Testis (tissue), 3 donors: ENCODE data around the gene SF1. TPM values are rescaled to one million over a fixed set of nuclear protein-coding genes. Genes with fewer than 3 reads are reported as not detected.

ENCODE experiments used
- DNase-seq: peaks from one replicate; pipeline ENCODE4 v3.0.0-alpha.2; 2019
- H3K27ac ChIP-seq, 2 donors: fragments of 200-600 bp; sonication (generic); one replicate each; pipeline ENCODE4 v1.5.1; 2019
- H3K27me3 ChIP-seq: fragments of 200-600 bp; sonication (generic); one replicate; pipeline ENCODE4 v1.5.1; 2019
- H3K36me3 ChIP-seq: fragments of 200-600 bp; sonication (generic); one replicate; pipeline ENCODE4 v1.5.1; 2017; ENCODE audit warnings: low read depth; ENCODE audit errors: missing control alignments
- H3K4me1 ChIP-seq: fragments of 200-600 bp; sonication (generic); one replicate; pipeline ENCODE4 v1.5.1; 2019
- H3K4me3 ChIP-seq, 2 donors: fragments of 200-600 bp; sonication (generic); one replicate each; pipeline ENCODE4 v1.5.1; 2017 to 2019
- H3K9me3 ChIP-seq: fragments of 200-600 bp; sonication (generic); one replicate; pipeline ENCODE4 v1.5.1; 2017
- CTCF ChIP-seq, 3 experiments: fragments of 450-650 bp in 2 of 3; fragments of 200-600 bp in 1 of 3; sonication (generic) in 1 of 3; IDR thresholded peaks; one replicate each; pipeline ENCODE4 v1.5.1; 2016 to 2019; ENCODE audit warnings: antibody characterized with exemption in 3 of 3, mild to moderate bottlenecking in 2 of 3, moderate library complexity in 1 of 3
- POLR2A ChIP-seq: fragments of 450-650 bp; IDR thresholded peaks from one replicate; pipeline ENCODE4 v1.6.1; 2017; ENCODE audit warnings: antibody characterized with exemption, mild to moderate bottlenecking, moderate library complexity
- WGBS, 2 donors: methylation state at CpG; one replicate each; pipeline ENCODE4 v1.1.5; 2018; 5-methylcytosine and 5-hydroxymethylcytosine counted together
- intact Hi-C: fragments of 100-400 bp; cut with DNase I; formaldehyde crosslinking; loops from one replicate; pipeline ENCODE4 v1.15.1; 2023; ENCODE audit warnings: low total_unique reads
- polyA plus RNA-seq: library from polyadenylated mRNA; stranded (reverse); fragments of 350-450 nt; fragmentation: Illumina TruSeq; extraction: RNeasy Lipid Tissue Mini Kit (QIAGEN cat#74804); gene quantifications from one replicate; pipeline ENCODE4 v1.2.3, GENCODE V29; 2014; ENCODE audit warnings: low read depth, low replicate concordance; ENCODE audit not compliant: insufficient read depth
- total RNA-seq, 2 donors: library from RNA; depleted of rRNA; stranded (reverse); fragments of >200 nt; gene quantifications; one replicate each; pipeline ENCODE4 v1.2.3, GENCODE V29; 2016

Gene SF1
- total and polyA plus RNA-seq, 3 donors from 2014 or later: 431 to 499 (median 455) TPM

GRCh38 chr11:64735725-64736259 is 42.5 kb downstream of the SF1 start:
- TF ChIP-seq POLR2A (no peak), CTCF (IDR thresholded peaks at IDR 0.05) (no peak)
- H3K9me3 ChIP-seq: no peaks in the 10 kb centered on the region
- no peaks in the 10 kb centered on the region for H3K36me3 ChIP-seq
- no peak for DNase-seq
- no peaks in the 10 kb centered on the region for H3K27me3 ChIP-seq
- intact Hi-C loops: no loop called here
- no peak overlapping the region for H3K27ac ChIP-seq
- no peak overlapping the region for H3K4me3 ChIP-seq
- H3K4me1 ChIP-seq: no peaks in the 10 kb centered on the region
- WGBS, 2 donors: 84 to 85% methylated on average over 9 of the region's 9 CpGs

- no peaks in the 10 kb centered on the region for H3K27me3 ChIP-seq
- WGBS, 2 donors: 82 to 89% methylated on average over 15 to 23 of the region's 23 CpGs
- no peak for TF ChIP-seq CTCF (IDR thresholded peaks at IDR 0.05)
- TF ChIP-seq POLR2A: no peak
- no peak overlapping the region for H3K27ac ChIP-seq
- H3K4me1 ChIP-seq: no peaks in the 10 kb centered on the region
- H3K9me3 ChIP-seq: no peaks in the 10 kb centered on the region
- H3K36me3 ChIP-seq: no peaks in the 10 kb centered on the region
- H3K4me3 ChIP-seq: no peak overlapping the region
- no peak for DNase-seq
- intact Hi-C loops: no loop called here
Measured at GRCh38 chr11:64734811-64735724, 43.3 kb downstream of the SF1 start.

GRCh38 chr11:64731601-64732000 is 46.7 kb downstream of the SF1 start:
- H3K27ac ChIP-seq: no peak overlapping the region
- WGBS, 2 donors: 89 to 93% methylated on average over 3 of the region's 3 CpGs
- H3K36me3 ChIP-seq: no peaks in the 10 kb centered on the region
- no peak for DNase-seq
- TF ChIP-seq CTCF (IDR thresholded peaks at IDR 0.05) (no peak), POLR2A (no peak)
- H3K4me1 ChIP-seq: no peaks in the 10 kb centered on the region
- intact Hi-C loops: no loop called here
- no peaks in the 10 kb centered on the region for H3K27me3 ChIP-seq
- H3K4me3 ChIP-seq: no peak overlapping the region
- no peaks in the 10 kb centered on the region for H3K9me3 ChIP-seq

GRCh38 chr11:64729851-64730382 is 48.4 kb downstream of the SF1 start:
- Histone ChIP-seq H3K36me3 (no peaks in the 10 kb centered on the region), H3K27me3 (no peaks in the 10 kb centered on the region), H3K4me1 (peaks cover 5% of the 10 kb centered on the region), H3K4me3 (peak overlapping the region in 1 of 2 donors; percentile 23), H3K27ac (no peak overlapping the region), H3K9me3 (no peaks in the 10 kb centered on the region)
- WGBS, 2 donors: 38 to 42% methylated on average over 20 to 21 of the region's 21 CpGs
- no peak for DNase-seq
- no peak for TF ChIP-seq POLR2A
- no peak for TF ChIP-seq CTCF (IDR thresholded peaks at IDR 0.05)
- intact Hi-C loops: loop anchor here (10.0 kb wide), 1 partner anchor 185 kb away; no protein-coding TSS in a partner anchor
